HG03159 (cell line): ENCODE measurements around the gene NPSR1.
"Not testable (repeated sequence)": the region's sequence is repeated elsewhere in the genome, so short reads cannot be mapped to it uniquely, and the experiment has no call there.

Source experiments
- ATAC-seq: cut with Tn5 transposase; IDR thresholded peaks from one replicate; pipeline ENCODE4 v1.9.1; 2021; ENCODE audit warnings: mild to moderate bottlenecking, moderate library complexity; ENCODE audit not compliant: unreplicated experiment

NPSR1 gene

GRCh38 chr7:34832020-34832419 lies 174.0 kb downstream of the NPSR1 start:
- ATAC-seq, result no peak

- ATAC-seq, result no peak
These were observed 178.0 kb downstream of the NPSR1 start for GRCh38 chr7:34835901-34836600.

GRCh38 chr7:34837316-34837715 lies 179.3 kb downstream of the NPSR1 start:
- ATAC-seq, result no peak

- ATAC-seq, result no peak
These were observed 179.8 kb downstream of the NPSR1 start for GRCh38 chr7:34837801-34838201.

- ATAC-seq, result no peak
These were observed 180.3 kb downstream of the NPSR1 start for GRCh38 chr7:34838329-34838728.

- ATAC-seq, result no peak
These were observed 181.6 kb downstream of the NPSR1 start for GRCh38 chr7:34839645-34840044.

GRCh38 chr7:34840176-34840785 lies 182.3 kb downstream of the NPSR1 start:
- no peak for ATAC-seq

GRCh38 chr7:34841326-34841725 lies 183.3 kb downstream of the NPSR1 start:
- ATAC-seq, result no peak

GRCh38 chr7:34842782-34843181 lies 184.8 kb downstream of the NPSR1 start:
- ATAC-seq, result no peak

GRCh38 chr7:34844406-34844805 lies 186.4 kb downstream of the NPSR1 start:
- ATAC-seq, result no peak

GRCh38 chr7:34844936-34845665 lies 187.1 kb downstream of the NPSR1 start:
- no peak for ATAC-seq

GRCh38 chr7:34845666-34846361 lies 187.8 kb downstream of the NPSR1 start:
- ATAC-seq, result no peak

- ATAC-seq, result no peak
These were observed 189.0 kb downstream of the NPSR1 start for GRCh38 chr7:34846976-34847375.

- ATAC-seq, result no peak
These were observed 190.7 kb downstream of the NPSR1 start for GRCh38 chr7:34848670-34849069.

- ATAC-seq, result no peak
These were observed 191.3 kb downstream of the NPSR1 start for GRCh38 chr7:34849163-34849960.

- no peak for ATAC-seq
These were observed 192.0 kb downstream of the NPSR1 start for GRCh38 chr7:34849986-34850385.

- no peak for ATAC-seq
These were observed 192.7 kb downstream of the NPSR1 start for GRCh38 chr7:34850681-34851080.

GRCh38 chr7:34851431-34851830 lies 193.4 kb downstream of the NPSR1 start:
- no peak for ATAC-seq

GRCh38 chr7:34858444-34858843 lies 200.4 kb downstream of the NPSR1 start:
- ATAC-seq, result not testable (repeated sequence)

- ATAC-seq, result not testable (repeated sequence)
These were observed 201.3 kb downstream of the NPSR1 start for GRCh38 chr7:34859281-34859680.

GRCh38 chr7:34866222-34866621 lies 208.2 kb downstream of the NPSR1 start:
- not testable (repeated sequence) for ATAC-seq
